Measurements from ENCODE around the gene PPP2R5E.
A peak's percentile ranks its signal among the peaks of the same experiment; 100 is the strongest.

The PPP2R5E gene

GRCh38 chr14:63486738-63487137 is 56.4 kb downstream of the PPP2R5E start:
- Histone ChIP-seq H3K4me1 (ENCODE audit: insufficient read depth, poor library complexity, severe bottlenecking) (peaks cover 31% of the 10 kb centered on the region), H3K9me3 (ENCODE audit: severe bottlenecking) (no peaks in the 10 kb centered on the region), H3K27ac (ENCODE audit: poor library complexity, severe bottlenecking) (no peak overlapping the region), H3K4me3 (ENCODE audit: severe bottlenecking) (no peak overlapping the region), H3K27me3 (ENCODE audit: insufficient read depth, poor library complexity, severe bottlenecking) (no peaks in the 10 kb centered on the region), H3K36me3 (ENCODE audit: low read depth) (peaks cover 3% of the 10 kb centered on the region; the same call in 1 of the 2 replicates)
- ATAC-seq (ENCODE audit: low read depth) (no peak), DNase-seq (ENCODE audit: low spot score) (no peak)
- no peak for TF ChIP-seq CTCF (IDR thresholded peaks at IDR 0.05; ENCODE audit: poor library complexity, severe bottlenecking)

GRCh38 chr14:63483315-63483714 is 59.9 kb downstream of the PPP2R5E start:
- Histone ChIP-seq H3K36me3 (ENCODE audit: low read depth) (peaks cover 6% of the 10 kb centered on the region; the same call in 1 of the 2 replicates), H3K4me3 (ENCODE audit: severe bottlenecking) (no peak overlapping the region), H3K9me3 (ENCODE audit: severe bottlenecking) (no peaks in the 10 kb centered on the region), H3K27me3 (ENCODE audit: insufficient read depth, poor library complexity, severe bottlenecking) (no peaks in the 10 kb centered on the region), H3K4me1 (ENCODE audit: insufficient read depth, poor library complexity, severe bottlenecking) (peaks cover 31% of the 10 kb centered on the region), H3K27ac (ENCODE audit: poor library complexity, severe bottlenecking) (peak overlapping the region; percentile 28)
- TF ChIP-seq CTCF (IDR thresholded peaks at IDR 0.05; ENCODE audit: poor library complexity, severe bottlenecking): no peak
- DNase-seq (ENCODE audit: low spot score): no peak
- no peak for ATAC-seq (ENCODE audit: low read depth)

- H3K4me3 ChIP-seq (ENCODE audit: severe bottlenecking): no peak overlapping the region
- H3K36me3 ChIP-seq (ENCODE audit: low read depth): peaks cover 6% of the 10 kb centered on the region; the same call in 1 of the 2 replicates
- DNase-seq (ENCODE audit: low spot score) (no peak), ATAC-seq (ENCODE audit: low read depth) (no peak)
- no peaks in the 10 kb centered on the region for H3K27me3 ChIP-seq (ENCODE audit: insufficient read depth, poor library complexity, severe bottlenecking)
- H3K27ac ChIP-seq (ENCODE audit: poor library complexity, severe bottlenecking): no peak overlapping the region
- peaks cover 31% of the 10 kb centered on the region for H3K4me1 ChIP-seq (ENCODE audit: insufficient read depth, poor library complexity, severe bottlenecking)
- H3K9me3 ChIP-seq (ENCODE audit: severe bottlenecking): no peaks in the 10 kb centered on the region
- TF ChIP-seq CTCF (IDR thresholded peaks at IDR 0.05; ENCODE audit: poor library complexity, severe bottlenecking): no peak
Measured at GRCh38 chr14:63480599-63480998, 62.6 kb downstream of the PPP2R5E start.

GRCh38 chr14:63478437-63478852 is 64.7 kb downstream of the PPP2R5E start:
- H3K4me1 ChIP-seq (ENCODE audit: insufficient read depth, poor library complexity, severe bottlenecking): peaks cover 20% of the 10 kb centered on the region
- no peak overlapping the region for H3K27ac ChIP-seq (ENCODE audit: poor library complexity, severe bottlenecking)
- no peaks in the 10 kb centered on the region for H3K9me3 ChIP-seq (ENCODE audit: severe bottlenecking)
- no peak overlapping the region for H3K4me3 ChIP-seq (ENCODE audit: severe bottlenecking)
- H3K36me3 ChIP-seq (ENCODE audit: low read depth): peaks cover 6% of the 10 kb centered on the region; the same call in 1 of the 2 replicates
- DNase-seq (ENCODE audit: low spot score) (no peak), ATAC-seq (ENCODE audit: low read depth) (no peak)
- H3K27me3 ChIP-seq (ENCODE audit: insufficient read depth, poor library complexity, severe bottlenecking): no peaks in the 10 kb centered on the region
- TF ChIP-seq CTCF (IDR thresholded peaks at IDR 0.05; ENCODE audit: poor library complexity, severe bottlenecking): no peak

- no peaks in the 10 kb centered on the region for H3K9me3 ChIP-seq (ENCODE audit: severe bottlenecking)
- ATAC-seq (ENCODE audit: low read depth): no peak
- H3K4me3 ChIP-seq (ENCODE audit: severe bottlenecking): no peak overlapping the region
- no peaks in the 10 kb centered on the region for H3K27me3 ChIP-seq (ENCODE audit: insufficient read depth, poor library complexity, severe bottlenecking)
- H3K4me1 ChIP-seq (ENCODE audit: insufficient read depth, poor library complexity, severe bottlenecking): peaks cover 22% of the 10 kb centered on the region
- no peak for TF ChIP-seq CTCF (IDR thresholded peaks at IDR 0.05; ENCODE audit: poor library complexity, severe bottlenecking)
- no peak overlapping the region for H3K27ac ChIP-seq (ENCODE audit: poor library complexity, severe bottlenecking)
- H3K36me3 ChIP-seq (ENCODE audit: low read depth): peaks cover 6% of the 10 kb centered on the region; the same call in 1 of the 2 replicates
- DNase-seq (ENCODE audit: low spot score): no peak
Measured at GRCh38 chr14:63478010-63478409, 65.2 kb downstream of the PPP2R5E start.
